B cell (primary cell): ENCODE measurements around the gene NTN1. TPM values are rescaled to one million over a fixed set of nuclear protein-coding genes. Genes with fewer than 3 reads are reported as not detected.

Source experiments
- ATAC-seq: fragments of 200-7000 bp; cut with Tn5 transposase; one replicate; pipeline ENCODE4 v1.10.0; 2021; ENCODE audit warnings: low read depth, mild to moderate bottlenecking, moderate number of reproducible peaks, moderate library complexity
- CTCF ChIA-PET: fragments of 350-600 bp; sonication (Branson Sonifier 250); formaldehyde crosslinking; loops from one replicate; lab custom pipeline; 2021; ENCODE audit warnings: antibody characterized with exemption, inconsistent platforms; lab: Charles Lee
- POLR2A ChIA-PET: fragments of 350-600 bp; sonication (Branson Sonifier 250); formaldehyde crosslinking; loops from one replicate; lab custom pipeline; 2021; ENCODE audit warnings: antibody characterized with exemption; lab: Charles Lee
- DNase-seq: peaks from one replicate; pipeline ENCODE4 v3.0.0; 2013
- H2AFZ ChIP-seq: 2 replicates; pipeline ENCODE4 v1.6.1; 2012; ENCODE audit warnings: mild to moderate bottlenecking, low read depth, low read length; ENCODE audit not compliant: insufficient read depth, poor library complexity, severe bottlenecking
- H3K27ac ChIP-seq, 2 donors: 1 replicate in 1 of 2; 2 replicates in 1 of 2; pipeline ENCODE4 v1.5.1; 2012 to 2013; ENCODE audit warnings: low read length in 2 of 2, mild to moderate bottlenecking in 2 of 2, moderate library complexity in 1 of 2
- H3K27me3 ChIP-seq, 4 experiments: fragments of 200-600 bp in 1 of 4; sonication (generic) in 1 of 4; replicated peaks in 1 of 4; 1 replicate in 2 of 4; 2 replicates in 2 of 4; pipeline versions ENCODE4 v1.6.1 to v1.7.0; 2013 to 2016; ENCODE audit warnings: low read length in 3 of 4, mild to moderate bottlenecking in 2 of 4, mixed read lengths in 1 of 4, moderate library complexity in 1 of 4; ENCODE audit not compliant: insufficient read depth in 4 of 4, control insufficient read depth in 3 of 4; ENCODE audit errors: control extremely low read depth in 1 of 4
- H3K36me3 ChIP-seq, 2 experiments: replicated peaks in 1 of 2; 1 replicate in 1 of 2; 2 replicates in 1 of 2; pipeline versions ENCODE4 v1.6.1 to v1.7.1; 2013; ENCODE audit warnings: low read length in 1 of 2; ENCODE audit not compliant: insufficient read depth in 2 of 2, control insufficient read depth in 1 of 2; ENCODE audit errors: control extremely low read depth in 1 of 2, extremely low read depth in 1 of 2
- H3K4me1 ChIP-seq, 2 donors: fragments of 200-600 bp in 1 of 2; sonication (generic) in 1 of 2; 1 replicate in 1 of 2; 2 replicates in 1 of 2; pipeline versions ENCODE4 v1.5.1 to v1.6.1; 2013 to 2017; ENCODE audit warnings: low read length in 2 of 2; ENCODE audit not compliant: control insufficient read depth in 2 of 2, insufficient read depth in 2 of 2
- H3K4me2 ChIP-seq: replicated peaks from 2 replicates; pipeline ENCODE3; 2012; ENCODE audit warnings: mild to moderate bottlenecking, low read depth, low read length; ENCODE audit not compliant: poor library complexity, severe bottlenecking
- H3K4me3 ChIP-seq, 5 experiments: fragments of 200-600 bp in 1 of 5; sonication (generic) in 1 of 5; 1 replicate in 3 of 5; 2 replicates in 2 of 5; pipeline versions ENCODE4 v1.5.1 to v1.7.0; 2011 to 2016; ENCODE audit warnings: low read length in 4 of 5, mild to moderate bottlenecking in 4 of 5, low read depth in 2 of 5, control low read depth in 1 of 5, moderate library complexity in 1 of 5; ENCODE audit not compliant: insufficient read depth in 1 of 5; ENCODE audit errors: control extremely low read depth in 1 of 5, extremely low read depth in 1 of 5
- H3K79me2 ChIP-seq: fragments of 200-600 bp; sonication (generic); one replicate; pipeline ENCODE4 v1.6.0; 2016; ENCODE audit warnings: low read length; ENCODE audit not compliant: control insufficient read depth, insufficient read depth
- H3K9ac ChIP-seq: fragments of 200-600 bp; sonication (generic); 2 replicates; pipeline ENCODE4 v1.6.1; 2017; ENCODE audit warnings: mild to moderate bottlenecking, low read length, moderate library complexity
- H3K9me3 ChIP-seq, 3 donors: one replicate each; pipeline versions ENCODE4 v1.6.1 to v1.7.1; 2013; ENCODE audit warnings: low read length in 2 of 3; ENCODE audit not compliant: control insufficient read depth in 2 of 3, insufficient read depth in 1 of 3; ENCODE audit errors: control extremely low read depth in 1 of 3
- H4K20me1 ChIP-seq: 2 replicates; pipeline ENCODE4 v1.6.0; 2012; ENCODE audit warnings: mild to moderate bottlenecking, low read length; ENCODE audit not compliant: insufficient read depth, control insufficient read depth, poor library complexity, severe bottlenecking
- H3K27ac Mint-ChIP-seq: one replicate; pipeline ENCODE4 v1.8.0; 2021; ENCODE audit warnings: mixed read lengths
- H3K27me3 Mint-ChIP-seq: one replicate; pipeline ENCODE4 v1.8.0; 2021; ENCODE audit warnings: mixed read lengths
- H3K4me1 Mint-ChIP-seq: one replicate; pipeline ENCODE4 v1.8.0; 2021; ENCODE audit warnings: mixed read lengths
- H3K4me3 Mint-ChIP-seq: one replicate; pipeline ENCODE4 v1.8.0; 2021; ENCODE audit warnings: mixed read lengths
- H3K9me3 Mint-ChIP-seq: one replicate; pipeline ENCODE4 v1.8.0; 2022; ENCODE audit warnings: mixed read lengths; ENCODE audit not compliant: insufficient read depth
- CTCF ChIP-seq: fragments of 200-600 bp; IDR thresholded peaks from one replicate; pipeline ENCODE4 v1.8.0; 2022; ENCODE audit warnings: antibody characterized with exemption, mild to moderate bottlenecking
- EZH2 ChIP-seq: IDR thresholded peaks from 2 replicates; pipeline ENCODE4 v1.6.1; 2012; ENCODE audit warnings: borderline replicate concordance, low read depth, mild to moderate bottlenecking, moderate library complexity, low read length; ENCODE audit not compliant: insufficient read depth, poor library complexity, severe bottlenecking
- WGBS: methylation state at CpG from one replicate; pipeline ENCODE4 v1.1.5; 2013; ENCODE audit warnings: missing lambda C conversion rate; ENCODE audit not compliant: insufficient coverage; 5-methylcytosine and 5-hydroxymethylcytosine counted together
- intact Hi-C: fragments of 100-400 bp; cut with micrococcal nuclease; formaldehyde crosslinking; loops from one replicate; pipeline ENCODE4 v1.10.0; 2022
- polyA plus RNA-seq: library from polyadenylated mRNA; depleted of rRNA; stranded (reverse); fragments of >200 nt; gene quantifications from 2 replicates; pipeline ENCODE4 v1.2.3, GENCODE V29; 2012
- total RNA-seq, 2 donors: library from RNA; stranded (reverse); fragments of 120-200 nt in 1 of 2; gene quantifications; 1 replicate in 1 of 2; 2 replicates in 1 of 2; pipeline versions ENCODE4 v1.2.3 to v1.2.4, GENCODE V29; 2013 to 2022

NTN1 gene
- total and polyA plus RNA-seq, 2 donors (not counting 1 experiment from before 2014, with no cell fraction given), result 0.10 to 0.25 TPM

GRCh38 chr17:9229826-9230201 is 208.5 kb downstream of the NTN1 start:
- DNase-seq, result no peak
- Mint-ChIP-seq H3K27ac (no peak overlapping the region), H3K9me3 (no peaks in the 10 kb centered on the region), H3K4me3 (no peak overlapping the region), H3K27me3 (peaks cover 8% of the 10 kb centered on the region), H3K4me1 (no peaks in the 10 kb centered on the region)
- TF ChIP-seq CTCF (no peak), EZH2 (no peak)
- no peak overlapping the region for H3K4me2 ChIP-seq
- POLR2A ChIA-PET, result no interaction called here
- no peak for ATAC-seq
- intact Hi-C loops, result no loop called here
- H3K9ac ChIP-seq, result no peak overlapping the region
- no peak overlapping the region for H3K4me3 ChIP-seq
- H4K20me1 ChIP-seq, result no peaks in the 10 kb centered on the region
- peaks cover 0 to 5% of the 10 kb centered on the region in 2 donors for H3K4me1 ChIP-seq
- H3K27ac ChIP-seq, result no peak overlapping the region
- H2AFZ ChIP-seq, result no peak overlapping the region
- H3K9me3 ChIP-seq, result peaks cover 0 to 7% (median 0%) of the 10 kb centered on the region in 3 donors
- CTCF ChIA-PET, result no interaction called here
- no peaks in the 10 kb centered on the region for H3K79me2 ChIP-seq
- peaks cover 0 to 18% (median 1%) of the 10 kb centered on the region in 4 experiments for H3K27me3 ChIP-seq
- no peaks in the 10 kb centered on the region for H3K36me3 ChIP-seq
- 92% methylated on average over 4 of the region's 9 CpGs for WGBS

- POLR2A ChIA-PET, result no interaction called here
- no peaks in the 10 kb centered on the region for H3K9me3 Mint-ChIP-seq
- CTCF ChIA-PET, result no interaction called here
- no peak for ATAC-seq
- no peak overlapping the region for H2AFZ ChIP-seq
- H3K4me1 ChIP-seq, result peaks cover 0 to 5% of the 10 kb centered on the region in 2 donors
- no peaks in the 10 kb centered on the region for H4K20me1 ChIP-seq
- no peaks in the 10 kb centered on the region for H3K79me2 ChIP-seq
- no peak overlapping the region for H3K27ac Mint-ChIP-seq
- no peak overlapping the region for H3K4me2 ChIP-seq
- peaks cover 0 to 7% (median 0%) of the 10 kb centered on the region in 3 donors for H3K9me3 ChIP-seq
- no peak overlapping the region for H3K27ac ChIP-seq
- TF ChIP-seq CTCF (no peak), EZH2 (no peak)
- H3K4me3 ChIP-seq, result no peak overlapping the region
- peaks cover 12% of the 10 kb centered on the region for H3K27me3 Mint-ChIP-seq
- H3K27me3 ChIP-seq, result peaks cover 0 to 21% (median 1%) of the 10 kb centered on the region in 4 experiments
- H3K9ac ChIP-seq, result no peak overlapping the region
- H3K4me3 Mint-ChIP-seq, result no peak overlapping the region
- WGBS, result 82% methylated on average over 15 of the region's 15 CpGs
- H3K4me1 Mint-ChIP-seq, result no peaks in the 10 kb centered on the region
- no peaks in the 10 kb centered on the region for H3K36me3 ChIP-seq
- no peak for DNase-seq
- intact Hi-C loops, result no loop called here
These were observed 209.0 kb downstream of the NTN1 start for GRCh38 chr17:9230346-9230745.
